ENCODE results near the gene RAI1.

The RAI1 gene

GRCh38 chr17:17670701-17671305 lies 10.5 kb upstream of the RAI1 start:
- no peak overlapping the region for H3K4me3 ChIP-seq (replicated peaks in 1 of 2; ENCODE audit: low read depth in 2 of 2, low read length in 2 of 2)
- no peak for TF ChIP-seq CTCF (IDR thresholded peaks at IDR 0.05; ENCODE audit: low read depth, low read length)
- DNase-seq (ENCODE audit: low read depth in 2 of 2), result no peak

- no peak overlapping the region for H3K4me3 ChIP-seq (replicated peaks in 1 of 2; ENCODE audit: low read depth in 2 of 2, low read length in 2 of 2)
- no peak for TF ChIP-seq CTCF (IDR thresholded peaks at IDR 0.05; ENCODE audit: low read depth, low read length)
- DNase-seq (ENCODE audit: low read depth in 2 of 2), result no peak
These were observed 9.7 kb upstream of the RAI1 start for GRCh38 chr17:17671369-17672129.

GRCh38 chr17:17672453-17673368 lies 8.5 kb upstream of the RAI1 start:
- no peak overlapping the region for H3K4me3 ChIP-seq (replicated peaks in 1 of 2; ENCODE audit: low read depth in 2 of 2, low read length in 2 of 2)
- no peak for TF ChIP-seq CTCF (IDR thresholded peaks at IDR 0.05; ENCODE audit: low read depth, low read length)
- DNase-seq (ENCODE audit: low read depth in 2 of 2), result no peak

GRCh38 chr17:17675416-17675815 lies 5.8 kb upstream of the RAI1 start:
- H3K4me3 ChIP-seq (replicated peaks in 1 of 2; ENCODE audit: low read depth in 2 of 2, low read length in 2 of 2), result no peak overlapping the region
- TF ChIP-seq CTCF (IDR thresholded peaks at IDR 0.05; ENCODE audit: low read depth, low read length), result no peak
- no peak for DNase-seq (ENCODE audit: low read depth in 2 of 2)

GRCh38 chr17:17675925-17676534 lies 5.2 kb upstream of the RAI1 start:
- no peak for TF ChIP-seq CTCF (IDR thresholded peaks at IDR 0.05; ENCODE audit: low read depth, low read length)
- H3K4me3 ChIP-seq (replicated peaks in 1 of 2; ENCODE audit: low read depth in 2 of 2, low read length in 2 of 2), result no peak overlapping the region
- DNase-seq (ENCODE audit: low read depth in 2 of 2), result no peak

- DNase-seq (ENCODE audit: low read depth in 2 of 2), result no peak
- no peak for TF ChIP-seq CTCF (IDR thresholded peaks at IDR 0.05; ENCODE audit: low read depth, low read length)
- H3K4me3 ChIP-seq (replicated peaks in 1 of 2; ENCODE audit: low read depth in 2 of 2, low read length in 2 of 2), result no peak overlapping the region
These were observed 4.5 kb upstream of the RAI1 start for GRCh38 chr17:17676752-17677151.
